GM12878 (cell line): ENCODE results near the gene RASGRF1. TPM values are rescaled to one million over a fixed set of nuclear protein-coding genes. Genes with fewer than 3 reads are reported as not detected.

Experiments
- ATAC-seq: fragments of 200-7000 bp; cut with Tn5 transposase; 3 replicates; pipeline ENCODE4 v1.9.1; 2020; ENCODE audit warnings: mild to moderate bottlenecking, moderate library complexity
- BruUV-seq: library from RNA; stranded (reverse); fragments of 400-500 nt; replicated peaks from 2 replicates; lab custom pipeline; 2021; lab: Mats Ljungman, UMichigan
- CTCF ChIA-PET: fragments of 300-600 bp; sonication (Branson Sonifier 250); formaldehyde crosslinking; extraction: SDS; loops from one replicate; lab custom pipeline; 2021; ENCODE audit warnings: inconsistent platforms; lab: Yijun Ruan, JAX
- POLR2A ChIA-PET: fragments of 350-600 bp; formaldehyde crosslinking; extraction: SDS; loops from one replicate; lab custom pipeline; 2021; ENCODE audit warnings: inconsistent platforms; lab: Charles Lee
- RAD21 ChIA-PET: fragments of 300-600 bp; sonication (Branson Sonifier 250); formaldehyde crosslinking; loops from one replicate; lab custom pipeline; 2023; ENCODE audit warnings: antibody characterized with exemption; ENCODE audit not compliant: unreplicated experiment; lab: Charles Lee
- SMC1A ChIA-PET: fragments of 300-600 bp; sonication (Branson Sonifier 250); formaldehyde crosslinking; loops from one replicate; lab custom pipeline; 2023; ENCODE audit not compliant: unreplicated experiment, uncharacterized antibody; lab: Charles Lee
- DNase-seq: peaks from one replicate; pipeline ENCODE4 v3.0.0-alpha.2; 2011; ENCODE audit warnings: low read depth, low spot score
- FAIRE-seq: peaks from 3 replicates; lab custom pipeline; 2011; peaks lifted over from hg19 to GRCh38; lab: Jason Lieb, UNC
- H2AFZ ChIP-seq: 2 replicates; pipeline ENCODE4 v1.6.0; 2011; ENCODE audit warnings: low read depth, low read length, control low read depth; ENCODE audit not compliant: control insufficient read depth
- H3K27ac ChIP-seq: 2 replicates; pipeline ENCODE4 v1.5.1; 2011; ENCODE audit warnings: control low read depth; ENCODE audit not compliant: control insufficient read depth, insufficient read depth
- H3K27me3 ChIP-seq, 2 experiments: replicated peaks in 1 of 2; 2 replicates each; pipeline versions ENCODE4 v1.6.0 to v1.6.1; 2011; ENCODE audit warnings: low read length in 1 of 2; ENCODE audit not compliant: control insufficient read depth in 2 of 2, insufficient read depth in 2 of 2
- H3K36me3 ChIP-seq, 2 experiments: 2 replicates each; pipeline ENCODE4 v1.5.1; 2011; ENCODE audit warnings: low read length in 1 of 2; ENCODE audit not compliant: control insufficient read depth in 2 of 2, insufficient read depth in 2 of 2
- H3K4me1 ChIP-seq: 2 replicates; pipeline ENCODE4 v1.6.1; 2011; ENCODE audit warnings: mild to moderate bottlenecking, low read length, moderate library complexity, mixed read lengths; ENCODE audit not compliant: control insufficient read depth, insufficient read depth
- H3K4me2 ChIP-seq: 2 replicates; pipeline ENCODE4 v1.6.0; 2011; ENCODE audit warnings: control low read depth; ENCODE audit not compliant: control insufficient read depth, insufficient read depth
- H3K4me3 ChIP-seq: fragments of 200-600 bp; sonication (generic); 2 replicates; pipeline ENCODE4 v1.5.1; 2016
- H3K79me2 ChIP-seq: 2 replicates; pipeline ENCODE4 v1.6.0; 2011; ENCODE audit warnings: low read length; ENCODE audit not compliant: control insufficient read depth, insufficient read depth
- H3K9ac ChIP-seq: 2 replicates; pipeline ENCODE4 v1.8.0; 2011; ENCODE audit warnings: low read length, control low read depth, mixed read lengths; ENCODE audit not compliant: control insufficient read depth, insufficient read depth
- H3K9me3 ChIP-seq: replicated peaks from 3 replicates; pipeline ENCODE4 v1.5.1; 2011; ENCODE audit warnings: mild to moderate bottlenecking, low read length; ENCODE audit not compliant: control insufficient read depth, insufficient read depth
- H4K20me1 ChIP-seq: 2 replicates; pipeline ENCODE4 v1.6.0; 2011; ENCODE audit not compliant: control insufficient read depth, insufficient read depth
- CHD4 ChIP-seq: fragments of 200-600 bp; sonication (generic); IDR thresholded peaks from 2 replicates; pipeline ENCODE4 v1.6.1; 2016; ENCODE audit warnings: mild to moderate bottlenecking
- E2F8 ChIP-seq: fragments of 450-650 bp; IDR thresholded peaks from 2 replicates; pipeline ENCODE4 v1.6.1; 2018; ENCODE audit warnings: mild to moderate bottlenecking, low read depth, moderate library complexity; ENCODE audit not compliant: partially characterized antibody
- IRF4 ChIP-seq: IDR thresholded peaks from 2 replicates; pipeline ENCODE4 v1.6.1; 2011; ENCODE audit warnings: low read depth, low read length
- NRF1 ChIP-seq: conservative IDR thresholded peaks from 2 replicates; pipeline ENCODE4 v1.6.1; 2011; ENCODE audit warnings: mild to moderate bottlenecking, low read depth, low read length, improper control_type of control experiment
- PML ChIP-seq: IDR thresholded peaks from 2 replicates; pipeline ENCODE4 v1.6.1; 2012; ENCODE audit warnings: low read length, inconsistent platforms
- whole genome bisulfite sequencing: methylation state at CpG from one replicate; pipeline ENCODE4 v1.1.6; 2016; ENCODE audit warnings: low lambda C conversion rate; ENCODE audit not compliant: insufficient replicate concordance, insufficient coverage; ENCODE audit errors: missing lambda C conversion rate; 5-methylcytosine and 5-hydroxymethylcytosine counted together
- in situ Hi-C: fragments of 300-500 bp; cut with MboI; formaldehyde crosslinking; loops from 9 replicates; pipeline ENCODE4 v1.14.3; 2018; ENCODE audit warnings: mixed read lengths
- intact Hi-C: fragments of 100-400 bp; cut with micrococcal nuclease; formaldehyde crosslinking; loops from one replicate; pipeline ENCODE4 v1.14.2; 2022; ENCODE audit not compliant: unreplicated experiment
- polyA plus RNA-seq, 11 experiments: library from polyadenylated mRNA; depleted of rRNA in 4 of 11; unstranded in 6 of 11; stranded (reverse) in 5 of 11; fragments of >200 nt; fragmentation: Nextera tagmentation in 4 of 11; fragmentation: Illumina TruSeq in 1 of 11; extraction: Ambion mirVana in 4 of 11; extraction: Trizol in 1 of 11; gene quantifications; 1 replicate in 1 of 11; 2 replicates in 10 of 11; pipeline versions ENCODE4 v1.2.1 to v1.2.3, GENCODE V29; 2011 to 2016; ENCODE audit warnings: inconsistent platforms in 2 of 11, missing spikeins in 2 of 11, low read depth in 1 of 11
- total RNA-seq, 4 experiments: library from RNA; depleted of rRNA in 3 of 4; stranded (reverse); fragments of >200 nt in 3 of 4; fragmentation: Illumina TruSeq in 1 of 4; extraction: Trizol in 1 of 4; gene quantifications; 2 replicates each; pipeline versions ENCODE4 v1.2.1 to v1.2.3, GENCODE V29; 2013 to 2021

RASGRF1 gene
- total and polyA plus RNA-seq, 10 of the 15 experiments (the other 5 are each of a cell fraction or from before 2014, with no cell fraction given), result 0.20 to 1.9 (median 0.86) TPM

GRCh38 chr15:79076661-79077060 is 13.9 kb downstream of the RASGRF1 start:
- POLR2A ChIA-PET, result no interaction called here
- no peaks in the 10 kb centered on the region for H3K36me3 ChIP-seq
- TF ChIP-seq E2F8, result no peak
- no peak for TF ChIP-seq IRF4
- no peak for TF ChIP-seq CHD4
- no peak for TF ChIP-seq PML
- no peak for TF ChIP-seq NRF1
- TF ChIP-seq, all 136 proteins: peak for 0
- H3K9ac ChIP-seq, result no peak overlapping the region
- DNase-seq (no peak), ATAC-seq (no peak), FAIRE-seq (no peak)
- in situ Hi-C loops, result no loop called here
- H4K20me1 ChIP-seq, result no peaks in the 10 kb centered on the region
- ChIA-PET SMC1A (interaction anchor here (1.0 to 1.6 kb wide), 2 partner anchors 22 to 31 kb away, joined by 3 read pairs; no protein-coding TSS in a partner anchor), CTCF (no interaction called here), RAD21 (no interaction called here)
- no peaks in the 10 kb centered on the region for H3K79me2 ChIP-seq
- no peak overlapping the region for H2AFZ ChIP-seq
- H3K27ac ChIP-seq, result no peak overlapping the region
- no TSS peak for BruUV-seq
- intact Hi-C loops, result no loop called here
- no peak overlapping the region for H3K4me3 ChIP-seq
- peaks cover 4% of the 10 kb centered on the region; the same call in 1 of the 2 replicates for H3K4me1 ChIP-seq
- WGBS, result 22% methylated on average over 6 of the region's 6 CpGs
- no peaks in the 10 kb centered on the region; a peak in 1 of 4 replicates for H3K27me3 ChIP-seq
- H3K4me2 ChIP-seq, result no peak overlapping the region
- no peaks in the 10 kb centered on the region; the same call in 2 of the 3 replicates for H3K9me3 ChIP-seq
